ENCODE results near the gene SHC2.

SHC2 gene

GRCh38 chr19:369876-370275 is 91.0 kb downstream of the SHC2 start:
- DNase-seq: no peak

GRCh38 chr19:369256-369655 is 91.6 kb downstream of the SHC2 start:
- DNase-seq: no peak

GRCh38 chr19:368630-369024 is 92.2 kb downstream of the SHC2 start:
- no peak for DNase-seq

GRCh38 chr19:367963-368629 is 92.7 kb downstream of the SHC2 start:
- DNase-seq: no peak

- no peak for DNase-seq
Observed at GRCh38 chr19:367561-367960, 93.3 kb downstream of the SHC2 start.

- no peak for DNase-seq
Observed at GRCh38 chr19:366951-367350, 93.9 kb downstream of the SHC2 start.
